ENCODE results near the gene NFE2L3. TPM values are rescaled to one million over a fixed set of nuclear protein-coding genes. Genes with fewer than 3 reads are reported as not detected.

NFE2L3 gene
- total and polyA plus RNA-seq, 4 donors: 0.32 to 1.9 (median 1.3) TPM

- WGBS: 74% methylated on average over 2 of the region's 2 CpGs
- Histone ChIP-seq H3K9ac (ENCODE audit: low read depth in 1 of 2, low read length in 2 of 2) (no peak overlapping the region), H3K4me1 (ENCODE audit: control insufficient read depth in 4 of 4, insufficient read depth in 4 of 4, low read length in 3 of 4) (peaks cover 0 to 9% (median 0%) of the 10 kb centered on the region in 4 donors), H3K36me3 (ENCODE audit: control insufficient read depth in 4 of 4, insufficient read depth in 3 of 4, low read depth in 1 of 4, low read length in 3 of 4) (peaks cover 0 to 16% (median 9%) of the 10 kb centered on the region in 4 donors), H3K27me3 (ENCODE audit: control insufficient read depth in 4 of 4, insufficient read depth in 4 of 4, low read length in 3 of 4) (no peaks in the 10 kb centered on the region), H3K4me3 (ENCODE audit: low read depth in 1 of 3, low read length in 3 of 3) (no peak overlapping the region), H3K27ac (ENCODE audit: low read depth in 1 of 2, low read length in 2 of 2) (no peak overlapping the region), H3K9me3 (ENCODE audit: control insufficient read depth in 4 of 4, low read length in 3 of 4) (no peaks in the 10 kb centered on the region)
- DNase-seq (ENCODE audit: low spot score): no peak
- TF ChIP-seq EGR1 (IDR thresholded peaks at IDR 0.05; ENCODE audit: low read depth in 2 of 2): no peak
- no peak for TF ChIP-seq NR2F2 (IDR thresholded peaks at IDR 0.05)
- peak in 1 of 2 donors; percentile 25 for TF ChIP-seq RXRA (IDR thresholded peaks at IDR 0.05)
- TF ChIP-seq, protein P1, sequence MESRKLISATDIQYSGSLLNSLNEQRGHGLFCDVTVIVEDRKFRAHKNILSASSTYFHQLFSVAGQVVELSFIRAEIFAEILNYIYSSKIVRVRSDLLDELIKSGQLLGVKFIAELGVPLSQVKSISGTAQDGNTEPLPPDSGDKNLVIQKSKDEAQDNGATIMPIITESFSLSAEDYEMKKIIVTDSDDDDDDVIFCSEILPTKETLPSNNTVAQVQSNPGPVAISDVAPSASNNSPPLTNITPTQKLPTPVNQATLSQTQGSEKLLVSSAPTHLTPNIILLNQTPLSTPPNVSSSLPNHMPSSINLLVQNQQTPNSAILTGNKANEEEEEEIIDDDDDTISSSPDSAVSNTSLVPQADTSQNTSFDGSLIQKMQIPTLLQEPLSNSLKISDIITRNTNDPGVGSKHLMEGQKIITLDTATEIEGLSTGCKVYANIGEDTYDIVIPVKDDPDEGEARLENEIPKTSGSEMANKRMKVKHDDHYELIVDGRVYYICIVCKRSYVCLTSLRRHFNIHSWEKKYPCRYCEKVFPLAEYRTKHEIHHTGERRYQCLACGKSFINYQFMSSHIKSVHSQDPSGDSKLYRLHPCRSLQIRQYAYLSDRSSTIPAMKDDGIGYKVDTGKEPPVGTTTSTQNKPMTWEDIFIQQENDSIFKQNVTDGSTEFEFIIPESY (IDR thresholded peaks at IDR 0.05): no peak
- TF ChIP-seq HNF4A (conservative IDR thresholded peaks at IDR 0.05): peak in 1 of 2 donors; percentile 16
- TF ChIP-seq HNF4G (IDR thresholded peaks at IDR 0.05): no peak
- TF ChIP-seq, protein P2, sequence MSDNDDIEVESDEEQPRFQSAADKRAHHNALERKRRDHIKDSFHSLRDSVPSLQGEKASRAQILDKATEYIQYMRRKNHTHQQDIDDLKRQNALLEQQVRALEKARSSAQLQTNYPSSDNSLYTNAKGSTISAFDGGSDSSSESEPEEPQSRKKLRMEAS (IDR thresholded peaks at IDR 0.05): peak; percentile 15
- TF ChIP-seq, protein P3, sequence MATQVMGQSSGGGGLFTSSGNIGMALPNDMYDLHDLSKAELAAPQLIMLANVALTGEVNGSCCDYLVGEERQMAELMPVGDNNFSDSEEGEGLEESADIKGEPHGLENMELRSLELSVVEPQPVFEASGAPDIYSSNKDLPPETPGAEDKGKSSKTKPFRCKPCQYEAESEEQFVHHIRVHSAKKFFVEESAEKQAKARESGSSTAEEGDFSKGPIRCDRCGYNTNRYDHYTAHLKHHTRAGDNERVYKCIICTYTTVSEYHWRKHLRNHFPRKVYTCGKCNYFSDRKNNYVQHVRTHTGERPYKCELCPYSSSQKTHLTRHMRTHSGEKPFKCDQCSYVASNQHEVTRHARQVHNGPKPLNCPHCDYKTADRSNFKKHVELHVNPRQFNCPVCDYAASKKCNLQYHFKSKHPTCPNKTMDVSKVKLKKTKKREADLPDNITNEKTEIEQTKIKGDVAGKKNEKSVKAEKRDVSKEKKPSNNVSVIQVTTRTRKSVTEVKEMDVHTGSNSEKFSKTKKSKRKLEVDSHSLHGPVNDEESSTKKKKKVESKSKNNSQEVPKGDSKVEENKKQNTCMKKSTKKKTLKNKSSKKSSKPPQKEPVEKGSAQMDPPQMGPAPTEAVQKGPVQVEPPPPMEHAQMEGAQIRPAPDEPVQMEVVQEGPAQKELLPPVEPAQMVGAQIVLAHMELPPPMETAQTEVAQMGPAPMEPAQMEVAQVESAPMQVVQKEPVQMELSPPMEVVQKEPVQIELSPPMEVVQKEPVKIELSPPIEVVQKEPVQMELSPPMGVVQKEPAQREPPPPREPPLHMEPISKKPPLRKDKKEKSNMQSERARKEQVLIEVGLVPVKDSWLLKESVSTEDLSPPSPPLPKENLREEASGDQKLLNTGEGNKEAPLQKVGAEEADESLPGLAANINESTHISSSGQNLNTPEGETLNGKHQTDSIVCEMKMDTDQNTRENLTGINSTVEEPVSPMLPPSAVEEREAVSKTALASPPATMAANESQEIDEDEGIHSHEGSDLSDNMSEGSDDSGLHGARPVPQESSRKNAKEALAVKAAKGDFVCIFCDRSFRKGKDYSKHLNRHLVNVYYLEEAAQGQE (IDR thresholded peaks at IDR 0.05): no peak
These were observed 64.1 kb downstream of the NFE2L3 start for GRCh38 chr7:26216049-26216448.

DNA sequence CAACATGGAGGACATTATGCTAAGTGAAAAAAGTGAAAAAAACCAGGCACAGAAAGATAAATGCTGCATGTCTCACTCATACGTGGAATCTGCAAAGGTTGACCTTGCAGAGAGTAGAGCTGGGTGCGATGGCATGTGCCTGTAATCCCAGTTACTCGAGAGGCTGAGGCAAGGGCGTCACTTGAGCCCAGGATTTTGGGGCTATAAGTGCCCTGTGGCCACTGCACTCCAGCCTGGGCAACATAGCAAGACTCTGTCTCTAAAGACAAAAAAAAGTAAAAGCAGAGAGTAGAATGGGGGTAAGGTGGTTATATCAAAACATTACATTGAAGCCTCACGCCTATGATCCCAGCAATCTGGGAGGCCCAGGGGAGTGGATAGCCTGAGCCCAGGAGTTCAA, 72.4 kb downstream of the NFE2L3 start:
- Histone ChIP-seq H3K36me3 (ENCODE audit: control insufficient read depth in 4 of 4, insufficient read depth in 3 of 4, low read depth in 1 of 4, low read length in 3 of 4) (no peaks in the 10 kb centered on the region), H3K9me3 (ENCODE audit: control insufficient read depth in 4 of 4, low read length in 3 of 4) (no peaks in the 10 kb centered on the region), H3K4me3 (ENCODE audit: low read depth in 1 of 3, low read length in 3 of 3) (no peak overlapping the region), H3K4me1 (ENCODE audit: control insufficient read depth in 4 of 4, insufficient read depth in 4 of 4, low read length in 3 of 4) (no peaks in the 10 kb centered on the region), H3K9ac (ENCODE audit: low read depth in 1 of 2, low read length in 2 of 2) (no peak overlapping the region), H3K27me3 (ENCODE audit: control insufficient read depth in 4 of 4, insufficient read depth in 4 of 4, low read length in 3 of 4) (no peaks in the 10 kb centered on the region), H3K27ac (ENCODE audit: low read depth in 1 of 2, low read length in 2 of 2) (no peak overlapping the region)
- WGBS: 79% methylated on average over 5 of the region's 5 CpGs
- TF ChIP-seq NR2F2 (IDR thresholded peaks at IDR 0.05): no peak
- TF ChIP-seq EGR1 (IDR thresholded peaks at IDR 0.05; ENCODE audit: low read depth in 2 of 2): no peak
- no peak for TF ChIP-seq TAF1 (conservative IDR thresholded peaks at IDR 0.05)
- no peak for DNase-seq (ENCODE audit: low spot score)

- Histone ChIP-seq H3K4me3 (ENCODE audit: low read depth in 1 of 3, low read length in 3 of 3) (no peak overlapping the region), H3K9me3 (ENCODE audit: control insufficient read depth in 4 of 4, low read length in 3 of 4) (no peaks in the 10 kb centered on the region), H3K27me3 (ENCODE audit: control insufficient read depth in 4 of 4, insufficient read depth in 4 of 4, low read length in 3 of 4) (no peaks in the 10 kb centered on the region), H3K4me1 (ENCODE audit: control insufficient read depth in 4 of 4, insufficient read depth in 4 of 4, low read length in 3 of 4) (no peaks in the 10 kb centered on the region), H3K27ac (ENCODE audit: low read depth in 1 of 2, low read length in 2 of 2) (no peak overlapping the region), H3K36me3 (ENCODE audit: control insufficient read depth in 4 of 4, insufficient read depth in 3 of 4, low read depth in 1 of 4, low read length in 3 of 4) (no peaks in the 10 kb centered on the region), H3K9ac (ENCODE audit: low read depth in 1 of 2, low read length in 2 of 2) (no peak overlapping the region)
- DNase-seq (ENCODE audit: low spot score): no peak
- 75% methylated on average over 2 of the region's 2 CpGs for WGBS
- TF ChIP-seq, protein P3 (IDR thresholded peaks at IDR 0.05): no peak
- TF ChIP-seq TAF1 (conservative IDR thresholded peaks at IDR 0.05): no peak
- TF ChIP-seq FOXA2 (IDR thresholded peaks at IDR 0.05): no peak
- TF ChIP-seq, protein P4, sequence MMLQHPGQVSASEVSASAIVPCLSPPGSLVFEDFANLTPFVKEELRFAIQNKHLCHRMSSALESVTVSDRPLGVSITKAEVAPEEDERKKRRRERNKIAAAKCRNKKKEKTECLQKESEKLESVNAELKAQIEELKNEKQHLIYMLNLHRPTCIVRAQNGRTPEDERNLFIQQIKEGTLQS (IDR thresholded peaks at IDR 0.05): no peak
- TF ChIP-seq HNF4G (IDR thresholded peaks at IDR 0.05): no peak
These were observed 76.0 kb downstream of the NFE2L3 start for GRCh38 chr7:26227987-26228386.
